Head of caudate nucleus (tissue), 42 donors: ENCODE measurements around the gene PATL1.
"Not testable (repeated sequence)": the region's sequence is repeated elsewhere in the genome, so short reads cannot be mapped to it uniquely, and the experiment has no call there.

ENCODE experiments used
- DNase-seq, 42 donors: peaks; one replicate each; pipeline versions ENCODE4 v3.0.0 to v3.0.0-alpha.2; 2020 to 2021; ENCODE audit warnings: mixed read lengths in 7 of 42
- intact Hi-C: fragments of 100-400 bp; cut with DNase I; formaldehyde crosslinking; loops from one replicate; pipeline ENCODE4 v1.15.0; 2022

PATL1 gene

GRCh38 chr11:59678118-59678812, 9.4 kb upstream of the PATL1 start:
- intact Hi-C loops: no loop called here
- no peak for DNase-seq

- DNase-seq: no peak
- intact Hi-C loops: no loop called here
Measured at GRCh38 chr11:59676205-59676604, 7.4 kb upstream of the PATL1 start.

- intact Hi-C loops: no loop called here
- no peak for DNase-seq
Measured at GRCh38 chr11:59674291-59674690, 5.5 kb upstream of the PATL1 start.

- no peak for DNase-seq
- intact Hi-C loops: no loop called here
Measured at GRCh38 chr11:59673291-59673690, 4.5 kb upstream of the PATL1 start.

- DNase-seq: no peak
- intact Hi-C loops: no loop called here
Measured at GRCh38 chr11:59671471-59671870, 2.6 kb upstream of the PATL1 start.

GRCh38 chr11:59669611-59670009, 773 bp upstream of the PATL1 start:
- intact Hi-C loops: loop anchor here (2.0 to 5.0 kb wide), 3 partner anchors 55 to 112 kb away; partner anchors contain the start of gene OSBP
- peak; percentile 11 to 79 (median 56) for DNase-seq

- peak in 34 of 42 donors; percentile 5 to 62 (median 25) for DNase-seq
Measured at GRCh38 chr11:59668188-59668949, 468 bp downstream of the PATL1 start.

GRCh38 chr11:59667812-59668187, 1.0 kb downstream of the PATL1 start:
- no peak for DNase-seq
- intact Hi-C loops: loop anchor here (2.0 to 5.0 kb wide), 3 partner anchors 53 to 110 kb away; partner anchors contain the start of gene OSBP

More at GRCh38 chr11:59668188-59668949, 468 bp downstream of the PATL1 start:
- intact Hi-C loops: loop anchor here (2.0 to 5.0 kb wide), 3 partner anchors 54 to 111 kb away; partner anchors contain the start of gene OSBP

GRCh38 chr11:59666969-59667368, 1.9 kb downstream of the PATL1 start:
- DNase-seq: no peak
- intact Hi-C loops: loop anchor here (5.0 kb wide), 2 partner anchors 85 to 110 kb away; no protein-coding TSS in a partner anchor

- intact Hi-C loops: no loop called here
- DNase-seq: no peak
Measured at GRCh38 chr11:59660621-59661020, 8.2 kb downstream of the PATL1 start.

- intact Hi-C loops: no loop called here
- DNase-seq: no peak
Measured at GRCh38 chr11:59659981-59660380, 8.9 kb downstream of the PATL1 start.

GRCh38 chr11:59658036-59658435, 10.8 kb downstream of the PATL1 start:
- intact Hi-C loops: no loop called here
- no peak for DNase-seq

GRCh38 chr11:59654893-59655292, 13.9 kb downstream of the PATL1 start:
- intact Hi-C loops: no loop called here
- DNase-seq: no peak

- no peak for DNase-seq
- intact Hi-C loops: no loop called here
Measured at GRCh38 chr11:59647245-59647980, 21.4 kb downstream of the PATL1 start.

GRCh38 chr11:59644528-59644927, 24.3 kb downstream of the PATL1 start:
- no peak for DNase-seq
- intact Hi-C loops: no loop called here

- no peak for DNase-seq
- intact Hi-C loops: no loop called here
Measured at GRCh38 chr11:59643390-59643789, 25.4 kb downstream of the PATL1 start.

- intact Hi-C loops: no loop called here
- no peak for DNase-seq
Measured at GRCh38 chr11:59641156-59641555, 27.7 kb downstream of the PATL1 start.

- no peak for DNase-seq
- intact Hi-C loops: no loop called here
Measured at GRCh38 chr11:59630493-59630892, 38.3 kb downstream of the PATL1 start.

GRCh38 chr11:59629996-59630395, 38.8 kb downstream of the PATL1 start:
- intact Hi-C loops: no loop called here

GRCh38 chr11:59626969-59627368, 41.9 kb downstream of the PATL1 start:
- DNase-seq, intact Hi-C loops: not testable (repeated sequence)

More at GRCh38 chr11:59629996-59630395, 38.8 kb downstream of the PATL1 start:
- no peak for DNase-seq
